Ovary (tissue), 3 donors: ENCODE data around the gene TBCD.

Source experiments
- CTCF ChIP-seq, 3 donors: fragments of 450-650 bp in 2 of 3; fragments of 200-600 bp in 1 of 3; IDR thresholded peaks; one replicate each; pipeline versions ENCODE4 v1.5.1 to v1.8.0; 2016 to 2022; ENCODE audit warnings: antibody characterized with exemption in 3 of 3, mild to moderate bottlenecking in 1 of 3
- POLR2A ChIP-seq: fragments of 450-650 bp; IDR thresholded peaks from one replicate; pipeline ENCODE4 v1.6.1; 2017; ENCODE audit warnings: antibody characterized with exemption, mild to moderate bottlenecking, moderate library complexity
- donor health status: DM: no; HTN: no; CAD: no.

GRCh38 chr17:82862191-82862590 lies 110.3 kb downstream of the TBCD start:
- TF ChIP-seq CTCF (IDR thresholded peaks at IDR 0.05) (no peak), POLR2A (no peak)
